NCI-H1694 treated with DMSO at 0.1 percent for 48 hours (cell line): ENCODE data around the gene ANKRD55.
"Not testable (repeated sequence)": the region's sequence is repeated elsewhere in the genome, so short reads cannot be mapped to it uniquely, and the experiment has no call there.

ENCODE experiments used
- DNase-seq: peaks from one replicate; lab custom pipeline; 2025; lab: John Stamatoyannopoulos, UW

The ANKRD55 gene

GRCh38 chr5:56144211-56144610 lies 88.9 kb downstream of the ANKRD55 start:
- DNase-seq, result no peak

- no peak for DNase-seq
Observed at GRCh38 chr5:56143373-56143714, 89.8 kb downstream of the ANKRD55 start.

GRCh38 chr5:56142614-56143372 lies 90.3 kb downstream of the ANKRD55 start:
- no peak for DNase-seq

- DNase-seq, result no peak
Observed at GRCh38 chr5:56142233-56142613, 90.9 kb downstream of the ANKRD55 start.

GRCh38 chr5:56140073-56140472 lies 93.1 kb downstream of the ANKRD55 start:
- no peak for DNase-seq

GRCh38 chr5:56130664-56131063 lies 102.5 kb downstream of the ANKRD55 start:
- DNase-seq, result no peak

GRCh38 chr5:56129288-56129687 lies 103.8 kb downstream of the ANKRD55 start:
- DNase-seq, result no peak

- no peak for DNase-seq
Observed at GRCh38 chr5:56128113-56128512, 105.0 kb downstream of the ANKRD55 start.

GRCh38 chr5:56126487-56127179 lies 106.5 kb downstream of the ANKRD55 start:
- no peak for DNase-seq

- DNase-seq, result no peak
Observed at GRCh38 chr5:56123531-56124243, 109.4 kb downstream of the ANKRD55 start.

GRCh38 chr5:56122360-56122985 lies 110.7 kb downstream of the ANKRD55 start:
- DNase-seq, result not testable (repeated sequence)

- no peak for DNase-seq
Observed at GRCh38 chr5:56119050-56119449, 114.1 kb downstream of the ANKRD55 start.

- DNase-seq, result no peak
Observed at GRCh38 chr5:56116599-56117141, 116.5 kb downstream of the ANKRD55 start.

- DNase-seq, result no peak
Observed at GRCh38 chr5:56115589-56115988, 117.5 kb downstream of the ANKRD55 start.

- DNase-seq, result no peak
Observed at GRCh38 chr5:56112526-56113121, 120.5 kb downstream of the ANKRD55 start.

GRCh38 chr5:56111404-56111781 lies 121.7 kb downstream of the ANKRD55 start:
- no peak for DNase-seq

GRCh38 chr5:56110646-56111403 lies 122.3 kb downstream of the ANKRD55 start:
- no peak for DNase-seq

- DNase-seq, result no peak
Observed at GRCh38 chr5:56108246-56108645, 124.9 kb downstream of the ANKRD55 start.

- no peak for DNase-seq
Observed at GRCh38 chr5:56106837-56107236, 126.3 kb downstream of the ANKRD55 start.

- no peak for DNase-seq
Observed at GRCh38 chr5:56105511-56106291, 127.4 kb downstream of the ANKRD55 start.
